A673 (cell line): ENCODE measurements around the gene NAPSA. TPM values are rescaled to one million over a fixed set of nuclear protein-coding genes. Genes with fewer than 3 reads are reported as not detected.

Source experiments
- BruUV-seq: library from RNA; stranded (reverse); fragments of 400-500 nt; replicated peaks from 2 replicates; lab custom pipeline; 2021; lab: Mats Ljungman, UMichigan
- CTCF ChIA-PET: fragments of 300-600 bp; sonication (Branson Sonifier 250); formaldehyde crosslinking; loops from one replicate; lab custom pipeline; 2022; ENCODE audit warnings: antibody characterized with exemption; lab: Charles Lee
- POLR2A ChIA-PET: fragments of 300-600 bp; sonication (Branson Sonifier 250); formaldehyde crosslinking; loops from one replicate; lab custom pipeline; 2022; ENCODE audit warnings: antibody characterized with exemption; ENCODE audit not compliant: low non-redundant PET; lab: Charles Lee
- DNase-seq: peaks from one replicate; pipeline ENCODE4 v3.0.0-alpha.2; 2015; ENCODE audit warnings: low spot score
- H3K27ac ChIP-seq: fragments of 200-600 bp; sonication (generic); 2 replicates; pipeline ENCODE4 v1.5.1; 2016; ENCODE audit warnings: mixed run types, low read depth, mild to moderate bottlenecking, mixed read lengths, antibody characterized with exemption, low read length; ENCODE audit not compliant: poor library complexity, severe bottlenecking
- H3K27me3 ChIP-seq: fragments of 200-600 bp; sonication (generic); replicated peaks from 2 replicates; pipeline ENCODE4 v1.6.1; 2017; ENCODE audit warnings: mixed run types, low read depth, mild to moderate bottlenecking, mixed read lengths, antibody characterized with exemption, low read length; ENCODE audit not compliant: insufficient read depth, poor library complexity
- H3K36me3 ChIP-seq: fragments of 200-600 bp; sonication (generic); 2 replicates; pipeline ENCODE4 v1.6.1; 2016; ENCODE audit warnings: mixed run types, mild to moderate bottlenecking, mixed read lengths, antibody characterized with exemption, low read length; ENCODE audit not compliant: insufficient read depth, poor library complexity, severe bottlenecking
- H3K4me1 ChIP-seq: fragments of 200-600 bp; sonication (generic); 2 replicates; pipeline ENCODE4 v1.6.1; 2017; ENCODE audit warnings: mixed run types, mild to moderate bottlenecking, mixed read lengths, antibody characterized with exemption, low read length; ENCODE audit not compliant: insufficient read depth, poor library complexity, severe bottlenecking
- H3K4me3 ChIP-seq: fragments of 200-600 bp; sonication (generic); 2 replicates; pipeline ENCODE4 v1.5.1; 2016; ENCODE audit warnings: low read depth, mixed run types, mild to moderate bottlenecking, mixed read lengths, low read length; ENCODE audit not compliant: poor library complexity, severe bottlenecking
- H3K9me3 ChIP-seq: fragments of 200-600 bp; sonication (generic); 2 replicates; pipeline ENCODE4 v1.6.1; 2016; ENCODE audit warnings: mixed run types, low read depth, mild to moderate bottlenecking, mixed read lengths, antibody characterized with exemption, low read length; ENCODE audit not compliant: poor library complexity, severe bottlenecking
- EZH2 ChIP-seq: fragments of 200-600 bp; sonication (generic); IDR thresholded peaks from 2 replicates; pipeline ENCODE4 v1.6.1; 2017; ENCODE audit warnings: borderline replicate concordance, low read depth, mild to moderate bottlenecking, mixed read lengths, antibody characterized with exemption, low read length; ENCODE audit not compliant: poor library complexity, severe bottlenecking
- intact Hi-C: fragments of 100-400 bp; cut with micrococcal nuclease; formaldehyde crosslinking; loops from one replicate; pipeline ENCODE4 v1.10.0; 2022; ENCODE audit not compliant: unreplicated experiment
- total RNA-seq: library from RNA; stranded (reverse); gene quantifications from 2 replicates; pipeline ENCODE4 v1.2.3, GENCODE V29; 2021
- TF ChIP-seq, protein P1 (sequence below): fragments of 300-800, 200-600 bp; sonication (generic); conservative IDR thresholded peaks from 2 replicates; pipeline ENCODE4 v1.5.1; 2017; ENCODE audit warnings: low read depth, mild to moderate bottlenecking, antibody characterized with exemption, low read length, moderate library complexity, mixed read lengths

NAPSA gene
- total RNA-seq, 1 experiment from 2014 or later: 0.47 TPM

DNA sequence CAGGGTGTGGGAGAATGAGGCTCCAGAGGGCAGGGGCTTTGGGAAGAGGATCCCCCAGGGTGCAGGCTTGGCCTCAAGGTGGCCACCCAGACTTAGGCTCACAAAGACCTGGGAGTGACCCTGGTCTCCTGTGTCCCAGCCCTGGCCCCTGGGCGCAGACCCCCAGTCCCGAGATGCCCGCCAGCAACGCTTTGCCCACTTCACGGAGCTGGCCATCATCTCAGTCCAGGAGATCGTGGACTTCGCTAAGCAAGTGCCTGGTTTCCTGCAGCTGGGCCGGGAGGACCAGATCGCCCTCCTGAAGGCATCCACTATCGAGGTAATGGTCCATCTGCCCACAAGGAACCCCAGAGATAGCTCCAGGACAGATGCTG, 13.4 kb upstream of the NAPSA start:
- H3K27ac ChIP-seq: no peak overlapping the region
- no peak overlapping the region for H3K4me3 ChIP-seq
- TF ChIP-seq, protein P1, sequence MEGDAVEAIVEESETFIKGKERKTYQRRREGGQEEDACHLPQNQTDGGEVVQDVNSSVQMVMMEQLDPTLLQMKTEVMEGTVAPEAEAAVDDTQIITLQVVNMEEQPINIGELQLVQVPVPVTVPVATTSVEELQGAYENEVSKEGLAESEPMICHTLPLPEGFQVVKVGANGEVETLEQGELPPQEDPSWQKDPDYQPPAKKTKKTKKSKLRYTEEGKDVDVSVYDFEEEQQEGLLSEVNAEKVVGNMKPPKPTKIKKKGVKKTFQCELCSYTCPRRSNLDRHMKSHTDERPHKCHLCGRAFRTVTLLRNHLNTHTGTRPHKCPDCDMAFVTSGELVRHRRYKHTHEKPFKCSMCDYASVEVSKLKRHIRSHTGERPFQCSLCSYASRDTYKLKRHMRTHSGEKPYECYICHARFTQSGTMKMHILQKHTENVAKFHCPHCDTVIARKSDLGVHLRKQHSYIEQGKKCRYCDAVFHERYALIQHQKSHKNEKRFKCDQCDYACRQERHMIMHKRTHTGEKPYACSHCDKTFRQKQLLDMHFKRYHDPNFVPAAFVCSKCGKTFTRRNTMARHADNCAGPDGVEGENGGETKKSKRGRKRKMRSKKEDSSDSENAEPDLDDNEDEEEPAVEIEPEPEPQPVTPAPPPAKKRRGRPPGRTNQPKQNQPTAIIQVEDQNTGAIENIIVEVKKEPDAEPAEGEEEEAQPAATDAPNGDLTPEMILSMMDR: no peak
- no peak for TF ChIP-seq EZH2
- ChIA-PET POLR2A (no interaction called here), CTCF (no interaction called here)
- BruUV-seq: no TSS peak
- DNase-seq: no peak
- H3K9me3 ChIP-seq: no peaks in the 10 kb centered on the region
- intact Hi-C loops: loop anchor here (5.0 kb wide), 1 partner anchor 133 kb away; the partner anchor contains the start of genes ASPDH and JOSD2
- H3K4me1 ChIP-seq: peaks cover 8% of the 10 kb centered on the region
- H3K36me3 ChIP-seq: peaks cover 36% of the 10 kb centered on the region
- no peaks in the 10 kb centered on the region for H3K27me3 ChIP-seq

DNA sequence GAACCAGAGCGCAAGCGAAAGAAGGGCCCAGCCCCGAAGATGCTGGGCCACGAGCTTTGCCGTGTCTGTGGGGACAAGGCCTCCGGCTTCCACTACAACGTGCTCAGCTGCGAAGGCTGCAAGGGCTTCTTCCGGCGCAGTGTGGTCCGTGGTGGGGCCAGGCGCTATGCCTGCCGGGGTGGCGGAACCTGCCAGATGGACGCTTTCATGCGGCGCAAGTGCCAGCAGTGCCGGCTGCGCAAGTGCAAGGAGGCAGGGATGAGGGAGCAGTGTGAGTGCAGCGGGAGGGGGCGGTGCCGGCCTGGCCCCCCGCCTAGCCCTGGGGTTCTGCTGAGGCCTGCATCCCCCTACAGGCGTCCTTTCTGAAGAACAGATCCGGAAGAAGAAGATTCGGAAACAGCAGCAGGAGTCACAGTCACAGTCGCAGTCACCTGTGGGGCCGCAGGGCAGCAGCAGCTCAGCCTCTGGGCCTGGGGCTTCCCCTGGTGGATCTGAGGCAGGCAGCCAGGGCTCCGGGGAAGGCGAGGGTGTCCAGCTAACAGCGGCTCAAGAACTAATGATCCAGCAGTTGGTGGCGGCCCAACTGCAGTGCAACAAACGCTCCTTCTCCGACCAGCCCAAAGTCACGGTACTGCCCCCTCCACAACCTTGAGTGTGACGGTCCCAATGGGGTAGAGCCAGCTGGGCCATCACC, 12.9 kb upstream of the NAPSA start:
- intact Hi-C loops: loop anchor here (5.0 kb wide), 1 partner anchor 134 kb away; the partner anchor contains the start of genes ASPDH and JOSD2
- BruUV-seq: TSS peak; percentile 44
- no peak for DNase-seq
- H3K27me3 ChIP-seq: no peaks in the 10 kb centered on the region
- H3K27ac ChIP-seq: no peak overlapping the region
- ChIA-PET POLR2A (interaction anchor here (1.0 kb wide), 1 partner anchor 132 kb away, joined by 3 read pairs; the partner anchor contains the start of gene JOSD2), CTCF (no interaction called here)
- H3K4me1 ChIP-seq: peaks cover 8% of the 10 kb centered on the region
- TF ChIP-seq EZH2: no peak
- TF ChIP-seq, protein P1: no peak
- no peak overlapping the region for H3K4me3 ChIP-seq
- H3K36me3 ChIP-seq: peaks cover 36% of the 10 kb centered on the region
- no peaks in the 10 kb centered on the region for H3K9me3 ChIP-seq

GRCh38 chr19:50377517-50377916, 12.1 kb upstream of the NAPSA start:
- no peak overlapping the region for H3K4me3 ChIP-seq
- no TSS peak for BruUV-seq
- TF ChIP-seq, protein P1: no peak
- no peak for TF ChIP-seq EZH2
- no peaks in the 10 kb centered on the region for H3K9me3 ChIP-seq
- DNase-seq: no peak
- intact Hi-C loops: loop anchor here (5.0 kb wide), 1 partner anchor 135 kb away; the partner anchor contains the start of genes ASPDH and JOSD2
- CTCF ChIA-PET: no interaction called here
- H3K27me3 ChIP-seq: no peaks in the 10 kb centered on the region
- no peak overlapping the region for H3K27ac ChIP-seq
- POLR2A ChIA-PET: interaction anchor here (1.0 kb wide), 1 partner anchor 133 kb away, joined by 3 read pairs; the partner anchor contains the start of gene JOSD2
- H3K4me1 ChIP-seq: peaks cover 8% of the 10 kb centered on the region
- peaks cover 36% of the 10 kb centered on the region for H3K36me3 ChIP-seq
